ENCODE measurements around the gene PPP2R2C.

DNA sequence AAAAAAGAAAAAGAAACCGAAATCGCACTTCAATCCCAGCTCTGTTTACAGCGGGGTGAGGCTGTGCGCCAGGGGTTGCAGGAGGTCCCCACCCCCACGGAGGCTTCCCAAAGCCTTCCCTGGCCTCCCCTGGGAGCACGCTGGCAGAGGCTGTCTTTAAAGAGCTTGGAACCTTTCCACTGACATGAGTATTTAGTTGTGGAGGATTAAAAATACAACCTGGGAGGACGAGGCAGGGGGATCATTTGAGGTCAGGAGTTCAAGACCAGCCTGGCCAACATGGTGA is 69.1 kb downstream of the PPP2R2C start:
- TF ChIP-seq, protein P1, sequence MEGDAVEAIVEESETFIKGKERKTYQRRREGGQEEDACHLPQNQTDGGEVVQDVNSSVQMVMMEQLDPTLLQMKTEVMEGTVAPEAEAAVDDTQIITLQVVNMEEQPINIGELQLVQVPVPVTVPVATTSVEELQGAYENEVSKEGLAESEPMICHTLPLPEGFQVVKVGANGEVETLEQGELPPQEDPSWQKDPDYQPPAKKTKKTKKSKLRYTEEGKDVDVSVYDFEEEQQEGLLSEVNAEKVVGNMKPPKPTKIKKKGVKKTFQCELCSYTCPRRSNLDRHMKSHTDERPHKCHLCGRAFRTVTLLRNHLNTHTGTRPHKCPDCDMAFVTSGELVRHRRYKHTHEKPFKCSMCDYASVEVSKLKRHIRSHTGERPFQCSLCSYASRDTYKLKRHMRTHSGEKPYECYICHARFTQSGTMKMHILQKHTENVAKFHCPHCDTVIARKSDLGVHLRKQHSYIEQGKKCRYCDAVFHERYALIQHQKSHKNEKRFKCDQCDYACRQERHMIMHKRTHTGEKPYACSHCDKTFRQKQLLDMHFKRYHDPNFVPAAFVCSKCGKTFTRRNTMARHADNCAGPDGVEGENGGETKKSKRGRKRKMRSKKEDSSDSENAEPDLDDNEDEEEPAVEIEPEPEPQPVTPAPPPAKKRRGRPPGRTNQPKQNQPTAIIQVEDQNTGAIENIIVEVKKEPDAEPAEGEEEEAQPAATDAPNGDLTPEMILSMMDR (conservative IDR thresholded peaks at IDR 0.05; ENCODE audit: low read length), result no peak
- no peak for TF ChIP-seq EZH2phosphoT487 (IDR thresholded peaks at IDR 0.05; ENCODE audit: borderline replicate concordance)
